ENCODE results near the gene ACTA2.

DNA sequence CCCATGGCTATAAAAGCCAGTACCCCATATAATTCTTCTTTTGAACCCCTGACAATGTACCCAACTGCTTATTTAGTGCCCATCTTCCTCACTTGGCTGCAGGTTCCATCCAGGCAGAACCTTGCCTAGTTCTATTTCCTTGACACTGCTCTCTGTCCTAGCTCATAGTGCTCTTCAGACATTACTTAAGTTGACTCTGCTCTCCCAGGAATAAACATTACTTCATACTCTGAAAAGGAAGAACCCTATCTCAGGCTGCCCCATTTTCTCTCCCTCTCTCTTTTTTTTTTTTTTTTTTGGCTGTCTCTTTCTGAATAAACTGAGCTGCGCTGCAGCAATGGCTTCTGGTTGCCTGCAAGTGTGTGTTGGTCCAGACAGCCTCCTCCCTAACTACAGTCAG is 21.0 kb downstream of the ACTA2 start:
- TF ChIP-seq EP300 (IDR thresholded peaks at IDR 0.05) (no peak), CTCF (IDR thresholded peaks at IDR 0.05) (no peak), POLR2AphosphoS5 (IDR thresholded peaks at IDR 0.05) (no peak), POLR2A (IDR thresholded peaks at IDR 0.05) (no peak)
